Activated naive CD4-positive, alpha-beta T cell treated with anti-CD3 and anti-CD28 coated beads, Interleukin-2, amount 10 ng/mL, durations not matched to agents 7 days and 5 days (primary cell): ENCODE data around the gene ANKRD20A1.
"Not testable (repeated sequence)": the region's sequence is repeated elsewhere in the genome, so short reads cannot be mapped to it uniquely, and the experiment has no call there.

Experiments
- CTCF ChIA-PET: fragments of 350-600 bp; sonication (Branson Sonifier 250); formaldehyde crosslinking; loops from one replicate; lab custom pipeline; 2021; ENCODE audit warnings: antibody characterized with exemption; lab: Charles Lee
- DNase-seq: peaks from one replicate; pipeline ENCODE4 v3.0.0-alpha.2; 2020
- H3K27ac Mint-ChIP-seq: one replicate; pipeline ENCODE4 v1.8.0; 2021; ENCODE audit warnings: mild to moderate bottlenecking, moderate library complexity, mixed read lengths
- H3K27me3 Mint-ChIP-seq: one replicate; pipeline ENCODE4 v1.8.0; 2021; ENCODE audit warnings: mild to moderate bottlenecking, mixed read lengths
- H3K36me3 Mint-ChIP-seq: one replicate; pipeline ENCODE4 v1.8.0; 2021; ENCODE audit warnings: mixed read lengths
- H3K4me1 Mint-ChIP-seq: one replicate; pipeline ENCODE4 v1.8.0; 2021; ENCODE audit warnings: mixed read lengths
- H3K4me3 Mint-ChIP-seq: one replicate; pipeline ENCODE4 v1.8.0; 2021; ENCODE audit warnings: mild to moderate bottlenecking, moderate library complexity, mixed read lengths
- H3K9me3 Mint-ChIP-seq: one replicate; pipeline ENCODE4 v1.8.0; 2021; ENCODE audit warnings: mixed read lengths

Gene ANKRD20A1

GRCh38 chr9:67858871-67859270 lies at the start of gene ANKRD20A1:
Gene ANKRD20A1, plus strand, starts transcription at chr9:67858931. Its CDS starts 496 bp downstream, at chr9:67859427.
- not testable (repeated sequence) for H3K4me1 Mint-ChIP-seq, H3K4me3 Mint-ChIP-seq

GRCh38 chr9:67832088-67832487 lies 26.6 kb upstream of the ANKRD20A1 start:
- H3K4me1 Mint-ChIP-seq, H3K36me3 Mint-ChIP-seq, H3K27ac Mint-ChIP-seq, H3K27me3 Mint-ChIP-seq, DNase-seq, CTCF ChIA-PET, H3K4me3 Mint-ChIP-seq, H3K9me3 Mint-ChIP-seq: not testable (repeated sequence)

More at GRCh38 chr9:67858871-67859270, at the start of gene ANKRD20A1:
- DNase-seq, H3K27me3 Mint-ChIP-seq, H3K9me3 Mint-ChIP-seq, H3K27ac Mint-ChIP-seq, H3K36me3 Mint-ChIP-seq, CTCF ChIA-PET: not testable (repeated sequence)
